Body of pancreas (tissue), 4 donors: ENCODE data around the gene CYP8B1. TPM values are rescaled to one million over a fixed set of nuclear protein-coding genes. Genes with fewer than 3 reads are reported as not detected.

Source experiments
- ATAC-seq: fragments of 150-250 bp; one replicate; pipeline ENCODE4 v1.9.1; 2016
- DNase-seq, 4 donors: peaks; one replicate each; pipeline ENCODE4 v3.0.0-alpha.2; 2019
- H3K27ac ChIP-seq, 4 donors: fragments of 200-600 bp; sonication (generic); 1 replicate in 3 of 4; 2 replicates in 1 of 4; pipeline versions ENCODE4 v1.5.1 to v1.6.1; 2016 to 2019; ENCODE audit warnings: mild to moderate bottlenecking in 1 of 4, mixed read lengths in 1 of 4, moderate library complexity in 1 of 4
- H3K27me3 ChIP-seq, 2 donors: fragments of 200-600 bp; sonication (generic); one replicate each; pipeline ENCODE4 v1.6.0; 2016; ENCODE audit warnings: mild to moderate bottlenecking in 1 of 2
- H3K36me3 ChIP-seq, 2 donors: fragments of 200-600 bp; sonication (generic); replicated peaks in 1 of 2; 2 replicates each; pipeline ENCODE4 v1.5.1; 2016; ENCODE audit warnings: low read depth in 2 of 2; ENCODE audit not compliant: insufficient read depth in 1 of 2
- H3K4me1 ChIP-seq: fragments of 200-600 bp; sonication (generic); one replicate; pipeline ENCODE4 v1.6.0; 2016
- H3K4me3 ChIP-seq, 2 donors: fragments of 200-600 bp; sonication (generic); 1 replicate in 1 of 2; 2 replicates in 1 of 2; pipeline ENCODE4 v1.5.1; 2016 to 2019
- H3K9me3 ChIP-seq, 3 donors: fragments of 200-600 bp; sonication (generic); 1 replicate in 2 of 3; 2 replicates in 1 of 3; pipeline ENCODE4 v1.5.1; 2016
- POLR2A ChIP-seq, 3 donors: fragments of 450-650 bp; IDR thresholded peaks; one replicate each; pipeline ENCODE4 v1.6.1; 2016; ENCODE audit warnings: antibody characterized with exemption in 3 of 3, mild to moderate bottlenecking in 2 of 3
- WGBS, 2 donors: methylation state at CpG; one replicate each; pipeline ENCODE4 v1.1.5; 2017; 5-methylcytosine and 5-hydroxymethylcytosine counted together
- intact Hi-C: fragments of 100-400 bp; cut with DNase I; formaldehyde crosslinking; loops from one replicate; pipeline ENCODE4 v1.15.1; 2023
- total RNA-seq, 2 donors: library from RNA; depleted of rRNA; stranded (reverse); fragments of >200 nt; gene quantifications; one replicate each; pipeline ENCODE4 v1.1.0, GENCODE V29; 2016
- TF ChIP-seq, protein P1 (sequence below), 7 experiments: fragments of 450-650 bp in 4 of 7; fragments of 200-600 bp in 3 of 7; sonication (generic) in 3 of 7; IDR thresholded peaks; one replicate each; pipeline ENCODE4 v1.5.1; 2016 to 2019; ENCODE audit warnings: antibody characterized with exemption in 7 of 7

The CYP8B1 gene
- total RNA-seq, 2 donors from 2014 or later, result not detected

DNA sequence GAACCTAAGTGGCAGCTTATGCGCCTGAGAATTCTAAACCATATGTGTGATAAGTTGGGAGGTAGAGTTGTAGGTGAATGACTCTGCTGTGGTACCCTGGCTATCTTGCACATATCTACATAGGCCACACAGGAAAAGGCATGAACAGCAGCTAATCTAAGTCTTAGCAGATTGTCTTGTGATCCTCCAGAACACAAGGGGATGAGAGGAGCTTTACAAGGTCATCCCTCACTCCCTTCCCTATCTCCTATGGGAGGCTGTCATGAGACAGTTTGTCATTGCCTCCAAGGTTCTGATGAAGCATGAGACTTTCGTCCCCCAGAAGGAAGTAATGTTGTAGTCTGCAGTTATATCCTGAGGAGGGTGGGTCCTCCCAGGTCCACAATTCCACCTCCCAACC lies 26.6 kb upstream of the CYP8B1 start:
- ATAC-seq (no peak), DNase-seq (no peak)
- TF ChIP-seq, protein P1, sequence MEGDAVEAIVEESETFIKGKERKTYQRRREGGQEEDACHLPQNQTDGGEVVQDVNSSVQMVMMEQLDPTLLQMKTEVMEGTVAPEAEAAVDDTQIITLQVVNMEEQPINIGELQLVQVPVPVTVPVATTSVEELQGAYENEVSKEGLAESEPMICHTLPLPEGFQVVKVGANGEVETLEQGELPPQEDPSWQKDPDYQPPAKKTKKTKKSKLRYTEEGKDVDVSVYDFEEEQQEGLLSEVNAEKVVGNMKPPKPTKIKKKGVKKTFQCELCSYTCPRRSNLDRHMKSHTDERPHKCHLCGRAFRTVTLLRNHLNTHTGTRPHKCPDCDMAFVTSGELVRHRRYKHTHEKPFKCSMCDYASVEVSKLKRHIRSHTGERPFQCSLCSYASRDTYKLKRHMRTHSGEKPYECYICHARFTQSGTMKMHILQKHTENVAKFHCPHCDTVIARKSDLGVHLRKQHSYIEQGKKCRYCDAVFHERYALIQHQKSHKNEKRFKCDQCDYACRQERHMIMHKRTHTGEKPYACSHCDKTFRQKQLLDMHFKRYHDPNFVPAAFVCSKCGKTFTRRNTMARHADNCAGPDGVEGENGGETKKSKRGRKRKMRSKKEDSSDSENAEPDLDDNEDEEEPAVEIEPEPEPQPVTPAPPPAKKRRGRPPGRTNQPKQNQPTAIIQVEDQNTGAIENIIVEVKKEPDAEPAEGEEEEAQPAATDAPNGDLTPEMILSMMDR (IDR thresholded peaks at IDR 0.05), result no peak
- TF ChIP-seq POLR2A (IDR thresholded peaks at IDR 0.05), result no peak
- H3K4me3 ChIP-seq, result no peak overlapping the region
- peaks cover 15% of the 10 kb centered on the region for H3K4me1 ChIP-seq
- intact Hi-C loops, result no loop called here
- no peaks in the 10 kb centered on the region for H3K27me3 ChIP-seq
- no peaks in the 10 kb centered on the region for H3K9me3 ChIP-seq
- no peak overlapping the region for H3K27ac ChIP-seq
- H3K36me3 ChIP-seq, result no peaks in the 10 kb centered on the region
- 46 to 71% methylated on average over 2 of the region's 2 CpGs for whole genome bisulfite sequencing, 2 donors

DNA sequence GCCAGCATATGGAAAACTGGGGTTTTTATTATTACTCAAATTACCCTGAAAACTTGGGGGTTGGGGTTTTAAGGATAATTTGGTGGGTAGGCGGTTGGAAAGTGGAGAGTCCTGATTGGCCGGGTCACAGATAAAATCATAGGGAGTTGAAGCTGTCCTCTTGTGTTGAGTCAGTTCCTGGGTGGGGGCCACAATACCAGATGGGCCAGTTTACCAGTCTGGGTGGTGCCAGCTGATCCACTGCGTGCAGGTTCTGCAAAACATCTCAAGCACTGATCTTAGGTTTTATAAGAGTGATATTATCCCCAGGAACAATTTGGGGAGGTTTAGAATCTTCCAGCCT lies 25.4 kb upstream of the CYP8B1 start:
- no peak for TF ChIP-seq POLR2A (IDR thresholded peaks at IDR 0.05)
- TF ChIP-seq, protein P1 (IDR thresholded peaks at IDR 0.05), result no peak
- DNase-seq, result no peak
- Histone ChIP-seq H3K4me3 (no peak overlapping the region), H3K36me3 (no peaks in the 10 kb centered on the region), H3K27me3 (no peaks in the 10 kb centered on the region), H3K9me3 (no peaks in the 10 kb centered on the region), H3K4me1 (peaks cover 8% of the 10 kb centered on the region), H3K27ac (no peak overlapping the region)
- intact Hi-C loops, result no loop called here
- 77 to 86% methylated on average over 3 of the region's 3 CpGs for WGBS, 2 donors
- no peak for ATAC-seq

DNA sequence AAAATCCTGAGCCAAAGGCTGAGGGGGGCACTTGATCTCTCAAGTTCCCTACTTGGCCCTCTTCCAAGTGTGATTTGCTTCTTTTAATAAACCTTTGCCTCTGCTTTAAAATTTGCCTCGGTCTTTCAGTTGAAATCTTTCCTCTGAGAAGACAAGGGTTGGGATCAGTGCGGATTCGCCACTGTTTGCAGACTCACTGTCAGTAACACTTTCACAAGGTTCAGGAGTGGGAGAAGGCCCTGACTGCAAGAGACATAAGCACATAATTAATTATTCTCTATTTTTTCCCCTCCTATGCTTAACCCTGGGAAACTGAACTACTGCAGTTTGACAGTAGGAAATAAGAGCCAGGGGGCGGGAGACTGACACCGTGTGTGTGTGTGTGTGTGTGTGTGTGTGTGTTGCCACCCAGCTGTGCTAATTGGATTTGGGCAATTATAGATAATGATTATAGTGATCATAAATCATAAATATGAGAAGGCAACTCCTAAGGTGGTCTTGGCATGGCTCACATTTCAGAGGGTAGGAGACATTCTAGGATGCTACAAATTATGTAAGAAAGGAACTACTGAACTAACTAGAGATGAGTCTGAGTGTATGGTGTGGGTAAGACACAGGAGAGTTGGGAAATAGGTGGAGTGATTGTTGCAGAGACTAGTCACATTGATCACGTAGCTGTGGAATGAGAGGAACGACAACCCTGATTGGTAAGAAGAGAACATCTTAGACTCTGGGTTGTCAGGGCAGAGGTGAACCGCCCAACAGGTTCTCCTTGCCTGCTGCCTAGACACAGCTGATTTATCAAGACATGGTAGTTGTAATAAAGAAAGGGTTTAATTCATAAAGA lies 24.8 kb upstream of the CYP8B1 start:
- H3K27ac ChIP-seq, result no peak overlapping the region
- intact Hi-C loops, result no loop called here

DNA sequence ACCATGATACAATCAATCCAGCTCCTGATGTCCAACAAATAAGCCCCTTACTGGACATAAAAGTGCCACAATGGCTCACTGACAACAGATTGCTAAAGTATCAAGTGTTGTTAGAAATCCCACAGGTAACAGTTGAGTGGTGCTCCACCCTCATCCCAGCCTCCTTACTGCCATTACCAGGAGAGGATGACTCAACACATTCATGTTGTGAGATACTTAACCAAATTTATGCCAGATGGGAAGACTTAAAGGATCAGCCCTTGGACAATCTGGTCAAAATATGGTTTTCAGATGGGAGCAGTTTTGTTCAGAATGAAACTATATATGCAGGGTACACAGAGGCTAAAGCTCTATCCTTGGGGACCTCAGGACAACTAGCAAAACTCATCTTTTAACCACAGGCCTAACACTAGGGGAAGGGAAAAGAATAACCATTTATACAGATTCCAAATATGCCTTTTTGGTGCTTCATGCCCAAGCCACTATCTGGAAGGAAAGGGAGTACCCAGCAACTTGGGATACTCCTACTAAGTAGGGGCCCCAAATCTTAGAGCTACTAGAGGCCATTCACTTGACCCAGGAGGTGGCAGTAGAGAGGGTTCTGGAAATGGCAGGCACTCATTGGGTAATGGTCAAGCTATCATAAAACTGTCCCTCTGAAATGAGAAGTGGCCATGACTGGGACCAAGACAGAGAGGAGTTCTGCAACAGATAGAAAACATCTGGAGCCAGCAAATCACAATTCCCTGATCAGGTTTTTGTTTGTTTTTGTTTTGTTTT lies 23.4 kb upstream of the CYP8B1 start:
- Histone ChIP-seq H3K27ac (no peak overlapping the region), H3K27me3 (no peaks in the 10 kb centered on the region), H3K4me1 (no peaks in the 10 kb centered on the region), H3K36me3 (no peaks in the 10 kb centered on the region), H3K4me3 (no peak overlapping the region), H3K9me3 (no peaks in the 10 kb centered on the region)
- ATAC-seq, result no peak
- intact Hi-C loops, result no loop called here
- TF ChIP-seq POLR2A (IDR thresholded peaks at IDR 0.05), result no peak
- TF ChIP-seq, protein P1 (IDR thresholded peaks at IDR 0.05), result no peak
- DNase-seq, result no peak

More for the DNA sequence above, 24.8 kb upstream of the CYP8B1 start:
- DNase-seq (no peak), ATAC-seq (no peak)
- Histone ChIP-seq H3K4me3 (no peak overlapping the region), H3K36me3 (no peaks in the 10 kb centered on the region), H3K9me3 (no peaks in the 10 kb centered on the region), H3K27me3 (no peaks in the 10 kb centered on the region), H3K4me1 (peaks cover 3% of the 10 kb centered on the region)
- WGBS, 2 donors, result 74 to 82% methylated on average over 8 of the region's 8 CpGs
- TF ChIP-seq POLR2A (IDR thresholded peaks at IDR 0.05), result no peak
- TF ChIP-seq, protein P1 (IDR thresholded peaks at IDR 0.05), result no peak
